Lung (tissue), 12 donors: ENCODE data around the gene CHRND. TPM values are rescaled to one million over a fixed set of nuclear protein-coding genes. Genes with fewer than 3 reads are reported as not detected.
A peak's percentile ranks its signal among the peaks of the same experiment; 100 is the strongest.

Experiments used
- ATAC-seq: fragments of 200-7000 bp; cut with Tn5 transposase; one replicate; pipeline ENCODE4 v1.9.1; 2020; ENCODE audit warnings: moderate number of reproducible peaks; ENCODE audit not compliant: insufficient read depth, low FRiP score
- DNase-seq, 3 donors: peaks; one replicate each; pipeline ENCODE4 v3.0.0-alpha.2; 2013 to 2017
- H3K27ac ChIP-seq, 2 donors: one replicate each; pipeline ENCODE4 v1.5.1; 2013; ENCODE audit warnings: mild to moderate bottlenecking in 2 of 2, moderate library complexity in 2 of 2, control low read depth in 1 of 2, inconsistent platforms in 1 of 2, low read depth in 1 of 2, low read length in 1 of 2
- H3K27me3 ChIP-seq, 3 donors: one replicate each; pipeline ENCODE4 v1.5.1; 2013; ENCODE audit warnings: low read length in 2 of 3; ENCODE audit not compliant: control insufficient read depth in 3 of 3, insufficient read depth in 3 of 3
- H3K36me3 ChIP-seq, 4 donors: one replicate each; pipeline ENCODE4 v1.5.1; 2013; ENCODE audit warnings: low read length in 4 of 4, mild to moderate bottlenecking in 1 of 4, moderate library complexity in 1 of 4; ENCODE audit not compliant: control insufficient read depth in 4 of 4, insufficient read depth in 4 of 4
- H3K4me1 ChIP-seq, 5 donors: one replicate each; pipeline ENCODE4 v1.5.1; 2013; ENCODE audit warnings: low read length in 5 of 5, mild to moderate bottlenecking in 2 of 5, moderate library complexity in 1 of 5; ENCODE audit not compliant: control insufficient read depth in 5 of 5, insufficient read depth in 5 of 5
- H3K4me3 ChIP-seq: one replicate; pipeline ENCODE4 v1.5.1; 2013; ENCODE audit warnings: mild to moderate bottlenecking, control low read depth, moderate library complexity
- H3K9ac ChIP-seq, 2 donors: one replicate each; pipeline ENCODE4 v1.5.1; 2013; ENCODE audit warnings: low read length in 2 of 2, control low read depth in 1 of 2; ENCODE audit not compliant: insufficient read depth in 1 of 2
- H3K9me3 ChIP-seq, 4 donors: one replicate each; pipeline ENCODE4 v1.5.1; 2013; ENCODE audit warnings: low read length in 3 of 4, mild to moderate bottlenecking in 1 of 4, moderate library complexity in 1 of 4; ENCODE audit not compliant: control insufficient read depth in 4 of 4, insufficient read depth in 3 of 4
- WGBS, 2 donors: extraction: QIAGEN DNeasy Blood & Tissue Kit; methylation state at CpG; one replicate each; pipeline ENCODE4 v1.1.7; 2013; 5-methylcytosine and 5-hydroxymethylcytosine counted together
- polyA plus RNA-seq, 2 donors: library from polyadenylated mRNA; stranded (reverse); fragments of 200-250 nt; gene quantifications; one replicate each; pipeline ENCODE4 v1.2.1, GENCODE V29; 2013
- total RNA-seq, 2 donors: library from RNA; depleted of rRNA in 1 of 2; stranded (reverse); fragments of >200 nt in 1 of 2; gene quantifications; one replicate each; pipeline ENCODE4 v1.2.1, GENCODE V29; 2014 to 2021
- TF ChIP-seq, protein P1 (sequence below): IDR thresholded peaks from 2 replicates; pipeline ENCODE4 v1.5.1; 2012; ENCODE audit warnings: mild to moderate bottlenecking; ENCODE audit errors: control extremely low read depth, extremely low read depth
- donor health status: control.
- donor health status: control.
- donor health status: Bipolar disorder and iron deficiency.
- donor health status: healthy.
- donor health status: DM: yes; HTN: yes; CAD: no.

CHRND gene
- total and polyA plus RNA-seq, 4 donors, result not detected

DNA sequence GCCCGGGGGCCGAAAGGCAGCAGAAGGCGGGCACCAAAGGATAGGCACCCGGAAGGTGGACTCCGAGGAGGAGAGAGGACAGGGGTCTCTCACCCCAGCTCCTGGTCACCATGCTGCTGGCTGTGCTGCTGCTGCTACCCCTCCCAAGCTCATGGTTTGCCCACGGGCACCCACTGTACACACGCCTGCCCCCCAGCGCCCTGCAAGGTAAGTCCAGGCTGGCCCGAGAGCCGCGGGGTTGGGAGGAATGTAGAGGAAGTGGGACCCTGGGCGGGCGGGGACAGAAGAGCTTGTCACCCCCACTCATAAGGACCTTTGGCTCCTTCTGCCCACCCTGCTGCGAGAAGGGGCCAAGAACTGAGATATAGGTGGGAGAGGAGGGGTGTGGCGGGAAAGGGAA lies 5.5 kb upstream of the CHRND start:
- TF ChIP-seq, protein P1, sequence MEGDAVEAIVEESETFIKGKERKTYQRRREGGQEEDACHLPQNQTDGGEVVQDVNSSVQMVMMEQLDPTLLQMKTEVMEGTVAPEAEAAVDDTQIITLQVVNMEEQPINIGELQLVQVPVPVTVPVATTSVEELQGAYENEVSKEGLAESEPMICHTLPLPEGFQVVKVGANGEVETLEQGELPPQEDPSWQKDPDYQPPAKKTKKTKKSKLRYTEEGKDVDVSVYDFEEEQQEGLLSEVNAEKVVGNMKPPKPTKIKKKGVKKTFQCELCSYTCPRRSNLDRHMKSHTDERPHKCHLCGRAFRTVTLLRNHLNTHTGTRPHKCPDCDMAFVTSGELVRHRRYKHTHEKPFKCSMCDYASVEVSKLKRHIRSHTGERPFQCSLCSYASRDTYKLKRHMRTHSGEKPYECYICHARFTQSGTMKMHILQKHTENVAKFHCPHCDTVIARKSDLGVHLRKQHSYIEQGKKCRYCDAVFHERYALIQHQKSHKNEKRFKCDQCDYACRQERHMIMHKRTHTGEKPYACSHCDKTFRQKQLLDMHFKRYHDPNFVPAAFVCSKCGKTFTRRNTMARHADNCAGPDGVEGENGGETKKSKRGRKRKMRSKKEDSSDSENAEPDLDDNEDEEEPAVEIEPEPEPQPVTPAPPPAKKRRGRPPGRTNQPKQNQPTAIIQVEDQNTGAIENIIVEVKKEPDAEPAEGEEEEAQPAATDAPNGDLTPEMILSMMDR, result no peak
- 73 to 84% methylated on average over 15 of the region's 15 CpGs for whole genome bisulfite sequencing, 2 donors
- peaks cover 0 to 8% (median 2%) of the 10 kb centered on the region in 5 donors for H3K4me1 ChIP-seq
- DNase-seq (no peak), ATAC-seq (no peak)
- H3K9me3 ChIP-seq, result no peaks in the 10 kb centered on the region
- H3K4me3 ChIP-seq, result no peak overlapping the region
- no peak overlapping the region for H3K9ac ChIP-seq
- no peaks in the 10 kb centered on the region for H3K36me3 ChIP-seq
- H3K27ac ChIP-seq, result no peak overlapping the region
- H3K27me3 ChIP-seq, result peaks cover 14 to 26% (median 22%) of the 10 kb centered on the region in 3 donors

DNA sequence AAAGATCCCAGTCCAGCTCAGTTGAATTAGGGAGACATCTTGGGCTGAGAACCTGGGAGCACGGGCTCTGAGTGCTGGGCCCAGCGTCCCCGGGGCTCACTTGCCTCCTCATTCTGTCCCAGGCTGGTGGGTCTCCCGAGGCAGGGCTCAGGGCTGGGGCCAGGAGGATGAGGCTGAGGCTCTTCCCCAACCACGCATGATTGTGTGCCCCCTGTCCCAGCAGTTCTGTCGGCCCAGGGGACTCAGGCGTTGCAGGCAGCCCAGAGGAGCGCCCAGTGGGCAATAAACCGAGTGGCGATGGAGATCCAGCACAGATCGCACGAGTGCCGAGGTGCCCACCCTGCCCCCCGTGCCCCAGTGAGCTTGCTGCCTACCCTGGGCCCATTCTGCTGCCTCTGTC lies 4.9 kb upstream of the CHRND start:
- peaks cover 0 to 8% (median 4%) of the 10 kb centered on the region in 5 donors for H3K4me1 ChIP-seq
- 87 to 92% methylated on average over 14 of the region's 14 CpGs for WGBS, 2 donors
- no peak overlapping the region for H3K27ac ChIP-seq
- no peak overlapping the region for H3K4me3 ChIP-seq
- peaks cover 14 to 26% (median 22%) of the 10 kb centered on the region in 3 donors for H3K27me3 ChIP-seq
- H3K9ac ChIP-seq, result no peak overlapping the region
- no peaks in the 10 kb centered on the region for H3K9me3 ChIP-seq
- TF ChIP-seq, protein P1, result no peak
- no peak for DNase-seq
- no peak for ATAC-seq
- H3K36me3 ChIP-seq, result no peaks in the 10 kb centered on the region

DNA sequence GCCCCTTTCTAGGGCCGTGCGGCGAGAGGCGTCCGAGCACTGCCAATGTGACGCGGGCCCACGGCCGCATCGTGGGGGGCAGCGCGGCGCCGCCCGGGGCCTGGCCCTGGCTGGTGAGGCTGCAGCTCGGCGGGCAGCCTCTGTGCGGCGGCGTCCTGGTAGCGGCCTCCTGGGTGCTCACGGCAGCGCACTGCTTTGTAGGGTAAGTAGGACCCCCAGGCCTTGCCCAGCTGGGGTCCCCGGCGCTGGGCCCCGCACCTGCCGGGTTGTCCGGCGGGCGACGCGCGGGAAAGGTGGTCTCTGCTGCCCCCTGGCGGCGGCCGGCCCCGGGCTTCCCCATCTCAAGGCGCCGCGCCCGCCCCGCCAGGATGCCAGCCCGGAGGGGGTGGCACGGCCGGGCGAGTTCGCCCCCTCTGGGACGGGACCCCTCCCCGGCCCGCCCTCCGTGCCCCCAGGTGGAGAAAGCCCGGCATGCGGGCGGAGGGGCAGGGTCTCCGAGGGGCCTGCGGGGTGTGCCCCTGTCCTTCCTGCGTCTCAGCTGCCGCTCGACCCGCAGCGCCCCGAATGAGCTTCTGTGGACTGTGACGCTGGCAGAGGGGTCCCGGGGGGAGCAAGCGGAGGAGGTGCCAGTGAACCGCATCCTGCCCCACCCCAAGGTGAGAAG lies 3.9 kb upstream of the CHRND start:
- no peak overlapping the region for H3K27ac ChIP-seq
- ATAC-seq, result no peak
- no peak overlapping the region for H3K4me3 ChIP-seq
- TF ChIP-seq, protein P1, result peak; percentile 55
- peak in 1 of 3 donors; percentile 50 for DNase-seq
- peaks cover 14 to 26% (median 20%) of the 10 kb centered on the region in 3 donors for H3K27me3 ChIP-seq
- WGBS, 2 donors, result 5 to 6% methylated on average over 35 to 66 of the region's 66 CpGs
- H3K9me3 ChIP-seq, result no peaks in the 10 kb centered on the region
- H3K9ac ChIP-seq, result no peak overlapping the region
- peaks cover 0 to 8% (median 4%) of the 10 kb centered on the region in 5 donors for H3K4me1 ChIP-seq
- H3K36me3 ChIP-seq, result no peaks in the 10 kb centered on the region
